ENCODE data around the gene MAP1A.
"Not testable (repeated sequence)": the region's sequence is repeated elsewhere in the genome, so short reads cannot be mapped to it uniquely, and the experiment has no call there.

Gene MAP1A

DNA sequence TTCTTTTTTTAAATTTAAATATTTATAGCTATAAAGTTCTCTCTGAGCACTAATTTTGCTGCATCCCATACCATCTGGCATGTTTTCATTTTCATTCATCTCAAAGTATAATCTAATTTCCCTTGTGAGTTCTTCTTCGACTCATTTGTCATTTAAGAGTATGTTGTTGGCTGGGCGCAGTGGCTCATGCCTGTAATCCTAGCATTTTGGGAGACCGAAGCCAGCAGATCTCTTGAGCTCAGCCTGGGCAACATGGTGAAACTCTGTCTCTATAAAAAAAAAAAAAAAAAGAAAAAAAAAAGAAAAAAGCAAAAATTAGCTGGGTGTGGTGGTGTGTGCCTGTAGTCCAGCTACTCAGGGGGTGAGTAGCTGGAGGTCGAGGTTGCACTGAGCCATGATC lies 34.8 kb downstream of the MAP1A start:
- TF ChIP-seq, protein P1, sequence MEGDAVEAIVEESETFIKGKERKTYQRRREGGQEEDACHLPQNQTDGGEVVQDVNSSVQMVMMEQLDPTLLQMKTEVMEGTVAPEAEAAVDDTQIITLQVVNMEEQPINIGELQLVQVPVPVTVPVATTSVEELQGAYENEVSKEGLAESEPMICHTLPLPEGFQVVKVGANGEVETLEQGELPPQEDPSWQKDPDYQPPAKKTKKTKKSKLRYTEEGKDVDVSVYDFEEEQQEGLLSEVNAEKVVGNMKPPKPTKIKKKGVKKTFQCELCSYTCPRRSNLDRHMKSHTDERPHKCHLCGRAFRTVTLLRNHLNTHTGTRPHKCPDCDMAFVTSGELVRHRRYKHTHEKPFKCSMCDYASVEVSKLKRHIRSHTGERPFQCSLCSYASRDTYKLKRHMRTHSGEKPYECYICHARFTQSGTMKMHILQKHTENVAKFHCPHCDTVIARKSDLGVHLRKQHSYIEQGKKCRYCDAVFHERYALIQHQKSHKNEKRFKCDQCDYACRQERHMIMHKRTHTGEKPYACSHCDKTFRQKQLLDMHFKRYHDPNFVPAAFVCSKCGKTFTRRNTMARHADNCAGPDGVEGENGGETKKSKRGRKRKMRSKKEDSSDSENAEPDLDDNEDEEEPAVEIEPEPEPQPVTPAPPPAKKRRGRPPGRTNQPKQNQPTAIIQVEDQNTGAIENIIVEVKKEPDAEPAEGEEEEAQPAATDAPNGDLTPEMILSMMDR (IDR thresholded peaks at IDR 0.05; ENCODE audit: low read depth, low read length, missing control alignments): no peak
- Histone ChIP-seq H3K36me3 (replicated peaks) (no peaks in the 10 kb centered on the region), H3K27me3 (replicated peaks) (no peaks in the 10 kb centered on the region), H3K27ac (no peak overlapping the region), H3K4me3 (ENCODE audit: low read depth, low read length) (no peak overlapping the region)
- DNase-seq: no peak
- in situ Hi-C loops (cut with HindIII; ENCODE audit: low pct_ligation_motif_present, low sequenced_read_pairs): no loop called here

DNA sequence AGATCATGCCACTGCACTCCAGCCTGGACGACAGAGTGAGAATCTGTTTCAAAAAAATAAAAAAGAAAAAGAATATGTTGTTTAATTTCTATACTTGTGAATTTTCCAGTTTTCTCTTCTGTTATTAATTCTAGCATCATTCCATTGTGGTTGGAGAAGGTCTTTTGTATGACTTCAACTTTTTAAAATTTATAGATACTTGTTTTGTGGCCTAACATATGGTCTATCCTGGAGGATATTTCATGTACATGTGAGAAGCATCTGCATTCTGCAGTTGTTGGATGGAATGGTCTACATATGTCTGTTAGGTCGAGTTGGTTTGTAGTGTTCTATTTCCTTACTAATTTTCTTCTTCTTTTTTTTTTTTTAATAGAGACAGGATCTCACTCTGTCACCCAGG lies 35.6 kb downstream of the MAP1A start:
- in situ Hi-C loops (cut with HindIII; ENCODE audit: low pct_ligation_motif_present, low sequenced_read_pairs): no loop called here
- Histone ChIP-seq H3K27me3 (replicated peaks) (no peaks in the 10 kb centered on the region), H3K27ac (no peak overlapping the region), H3K36me3 (replicated peaks) (no peaks in the 10 kb centered on the region), H3K4me3 (ENCODE audit: low read depth, low read length) (no peak overlapping the region)
- no peak for DNase-seq
- TF ChIP-seq, protein P1 (IDR thresholded peaks at IDR 0.05; ENCODE audit: low read depth, low read length, missing control alignments): no peak

DNA sequence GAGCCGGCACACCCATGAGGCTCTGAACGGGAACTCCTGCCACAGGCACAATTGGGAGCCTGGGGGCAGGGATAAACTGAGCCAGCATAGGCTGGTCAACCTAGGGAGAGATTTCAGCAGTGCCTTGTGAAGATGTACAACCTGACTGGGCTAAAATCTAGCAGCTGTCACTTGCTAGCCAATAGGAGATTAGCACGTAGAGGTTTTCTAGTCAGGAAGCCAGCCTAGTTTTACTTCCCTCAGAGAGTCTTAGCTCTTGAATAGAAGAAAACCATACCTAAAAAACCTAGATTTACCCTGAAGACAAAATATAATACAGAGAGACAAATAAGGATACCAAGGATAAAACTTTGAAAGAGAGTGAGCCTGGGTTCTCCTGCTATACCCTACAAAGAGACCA lies 45.3 kb downstream of the MAP1A start:
- in situ Hi-C loops (cut with HindIII; ENCODE audit: low pct_ligation_motif_present, low sequenced_read_pairs); H3K36me3 ChIP-seq (replicated peaks); DNase-seq: not testable (repeated sequence)

DNA sequence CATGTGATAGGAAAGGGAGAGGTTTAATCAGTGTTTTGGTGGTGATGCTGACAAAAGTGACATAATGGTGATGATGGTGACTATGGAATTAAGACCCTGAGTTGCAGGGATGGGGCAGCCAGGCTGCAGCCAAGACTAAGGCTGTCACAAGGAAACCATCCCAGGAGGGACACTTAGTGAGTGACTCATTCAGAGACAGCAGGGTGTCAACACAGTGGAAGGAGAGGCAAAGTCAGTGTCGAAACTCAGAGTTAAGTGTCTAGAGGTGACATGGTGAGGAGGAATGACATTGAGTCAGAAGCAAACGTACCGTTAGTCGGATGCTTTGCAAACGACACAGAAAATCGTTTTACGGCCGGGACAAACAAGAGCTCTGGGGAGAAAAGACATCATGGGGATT lies 46.4 kb downstream of the MAP1A start:
- H3K27ac ChIP-seq; DNase-seq; in situ Hi-C loops (cut with HindIII; ENCODE audit: low pct_ligation_motif_present, low sequenced_read_pairs); H3K36me3 ChIP-seq (replicated peaks); H3K4me3 ChIP-seq (ENCODE audit: low read depth, low read length); H3K27me3 ChIP-seq (replicated peaks): not testable (repeated sequence)

More for the DNA sequence above, 45.3 kb downstream of the MAP1A start:
- not testable (repeated sequence) for H3K4me3 ChIP-seq (ENCODE audit: low read depth, low read length); H3K27ac ChIP-seq; H3K27me3 ChIP-seq (replicated peaks)

DNA sequence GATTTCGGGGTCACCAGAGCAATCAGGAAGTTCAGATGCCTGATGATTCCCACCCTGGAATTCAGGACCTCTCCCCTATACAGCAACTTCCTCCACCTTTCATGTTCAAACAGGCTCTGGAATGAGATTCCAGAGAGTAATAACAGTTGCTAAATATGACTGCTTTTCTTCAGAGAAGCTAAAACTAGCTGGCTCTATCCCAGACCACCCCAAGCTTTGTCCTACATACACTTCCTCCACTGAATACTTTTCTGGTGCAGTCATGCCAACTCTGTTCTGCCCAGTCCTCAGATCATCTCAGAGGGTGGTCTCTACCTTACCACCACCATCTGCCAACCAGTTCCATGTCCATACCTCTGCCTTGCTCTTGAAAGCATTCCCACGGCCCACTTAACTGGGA lies 49.2 kb downstream of the MAP1A start:
- H3K36me3 ChIP-seq (replicated peaks); H3K27ac ChIP-seq; H3K4me3 ChIP-seq (ENCODE audit: low read depth, low read length); H3K27me3 ChIP-seq (replicated peaks); DNase-seq; in situ Hi-C loops (cut with HindIII; ENCODE audit: low pct_ligation_motif_present, low sequenced_read_pairs): not testable (repeated sequence)

DNA sequence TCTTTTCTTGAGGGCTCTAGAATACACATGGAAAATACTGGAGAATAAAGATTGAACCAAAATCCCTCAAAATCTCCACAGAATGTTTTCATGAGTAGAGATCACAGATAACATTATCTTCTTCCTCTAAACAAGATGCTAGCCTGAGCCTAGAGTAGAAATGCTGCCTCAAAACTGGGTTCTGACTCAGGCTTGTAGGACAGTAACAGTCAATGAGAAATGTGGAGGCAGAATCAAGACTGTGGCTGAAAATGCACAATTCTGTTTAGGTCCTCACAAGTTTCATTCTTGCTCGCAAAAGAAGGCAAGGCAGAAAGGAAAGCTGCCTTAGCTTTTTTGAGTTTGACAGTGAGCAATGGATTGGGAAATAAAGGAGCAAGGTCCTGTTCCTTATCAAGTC lies 57.2 kb downstream of the MAP1A start:
- H3K27me3 ChIP-seq (replicated peaks); H3K4me3 ChIP-seq (ENCODE audit: low read depth, low read length); H3K36me3 ChIP-seq (replicated peaks); DNase-seq; H3K27ac ChIP-seq; in situ Hi-C loops (cut with HindIII; ENCODE audit: low pct_ligation_motif_present, low sequenced_read_pairs): not testable (repeated sequence)
